ENCODE data around the gene HABP2.

DNA sequence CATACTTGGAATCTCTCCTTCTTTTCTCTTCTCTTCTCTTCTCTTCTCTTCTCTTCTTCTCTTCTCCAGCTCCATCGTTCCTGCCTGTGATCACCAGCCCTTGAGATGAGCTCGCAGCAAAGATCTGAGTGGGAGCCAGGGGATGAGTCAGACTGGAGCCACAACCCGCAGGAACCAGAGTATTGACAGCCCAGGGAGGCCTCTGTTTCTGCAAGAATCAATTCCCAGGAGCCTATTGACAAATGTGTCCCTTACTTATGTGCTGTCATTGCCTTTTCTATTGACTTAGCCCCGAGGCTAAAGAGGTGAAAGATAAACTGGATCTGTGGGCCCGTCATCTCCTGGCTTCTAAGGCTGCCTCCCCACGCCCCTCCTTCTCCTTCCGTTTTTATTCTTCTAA is 13.1 kb upstream of the HABP2 start:
- TF ChIP-seq POLR2AphosphoS5 (IDR thresholded peaks at IDR 0.05) = no peak
- TF ChIP-seq, protein P1, sequence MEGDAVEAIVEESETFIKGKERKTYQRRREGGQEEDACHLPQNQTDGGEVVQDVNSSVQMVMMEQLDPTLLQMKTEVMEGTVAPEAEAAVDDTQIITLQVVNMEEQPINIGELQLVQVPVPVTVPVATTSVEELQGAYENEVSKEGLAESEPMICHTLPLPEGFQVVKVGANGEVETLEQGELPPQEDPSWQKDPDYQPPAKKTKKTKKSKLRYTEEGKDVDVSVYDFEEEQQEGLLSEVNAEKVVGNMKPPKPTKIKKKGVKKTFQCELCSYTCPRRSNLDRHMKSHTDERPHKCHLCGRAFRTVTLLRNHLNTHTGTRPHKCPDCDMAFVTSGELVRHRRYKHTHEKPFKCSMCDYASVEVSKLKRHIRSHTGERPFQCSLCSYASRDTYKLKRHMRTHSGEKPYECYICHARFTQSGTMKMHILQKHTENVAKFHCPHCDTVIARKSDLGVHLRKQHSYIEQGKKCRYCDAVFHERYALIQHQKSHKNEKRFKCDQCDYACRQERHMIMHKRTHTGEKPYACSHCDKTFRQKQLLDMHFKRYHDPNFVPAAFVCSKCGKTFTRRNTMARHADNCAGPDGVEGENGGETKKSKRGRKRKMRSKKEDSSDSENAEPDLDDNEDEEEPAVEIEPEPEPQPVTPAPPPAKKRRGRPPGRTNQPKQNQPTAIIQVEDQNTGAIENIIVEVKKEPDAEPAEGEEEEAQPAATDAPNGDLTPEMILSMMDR (IDR thresholded peaks at IDR 0.05) = no peak
- TF ChIP-seq EP300 (IDR thresholded peaks at IDR 0.05) = no peak
- TF ChIP-seq POLR2A (IDR thresholded peaks at IDR 0.05) = no peak

All from suprapubic skin (tissue), 4 donors.